Measurements from ENCODE around the gene COL27A1. TPM values are rescaled to one million over a fixed set of nuclear protein-coding genes. Genes with fewer than 3 reads are reported as not detected.

Gene COL27A1
- total RNA-seq, 1 experiment from 2014 or later = 20.1 TPM

DNA sequence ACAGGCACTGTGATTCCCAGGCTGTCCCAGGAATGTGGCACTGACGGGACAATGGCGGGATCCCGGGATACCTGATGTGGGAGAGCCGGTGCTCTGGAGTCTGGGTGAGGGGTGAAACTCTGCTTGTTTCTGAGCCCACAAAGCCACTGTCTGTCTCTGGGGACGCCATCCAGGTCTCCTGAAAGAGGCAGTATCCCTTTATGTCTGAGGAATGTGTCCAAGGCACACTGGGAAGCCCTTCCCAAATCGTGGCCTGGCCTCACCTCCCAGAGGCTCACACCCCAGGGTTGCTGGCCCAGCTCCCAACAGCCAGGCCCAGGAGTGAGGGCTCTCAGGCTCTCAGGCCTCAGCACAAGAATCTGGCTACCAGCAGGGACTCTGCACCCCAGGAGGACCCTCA is 201.5 kb downstream of the COL27A1 start:
- DNase-seq = no peak
- Mint-ChIP-seq H3K36me3 (ENCODE audit: insufficient read depth, unreplicated experiment) (no peaks in the 10 kb centered on the region), H3K27ac (ENCODE audit: unreplicated experiment) (no peak overlapping the region), H3K4me3 (ENCODE audit: low read depth, unreplicated experiment) (no peak overlapping the region), H3K4me1 (ENCODE audit: low read depth, unreplicated experiment) (no peaks in the 10 kb centered on the region), H3K27me3 (ENCODE audit: unreplicated experiment) (no peaks in the 10 kb centered on the region), H3K9me3 (ENCODE audit: low read depth, unreplicated experiment) (no peaks in the 10 kb centered on the region)
- TF ChIP-seq, protein P1, sequence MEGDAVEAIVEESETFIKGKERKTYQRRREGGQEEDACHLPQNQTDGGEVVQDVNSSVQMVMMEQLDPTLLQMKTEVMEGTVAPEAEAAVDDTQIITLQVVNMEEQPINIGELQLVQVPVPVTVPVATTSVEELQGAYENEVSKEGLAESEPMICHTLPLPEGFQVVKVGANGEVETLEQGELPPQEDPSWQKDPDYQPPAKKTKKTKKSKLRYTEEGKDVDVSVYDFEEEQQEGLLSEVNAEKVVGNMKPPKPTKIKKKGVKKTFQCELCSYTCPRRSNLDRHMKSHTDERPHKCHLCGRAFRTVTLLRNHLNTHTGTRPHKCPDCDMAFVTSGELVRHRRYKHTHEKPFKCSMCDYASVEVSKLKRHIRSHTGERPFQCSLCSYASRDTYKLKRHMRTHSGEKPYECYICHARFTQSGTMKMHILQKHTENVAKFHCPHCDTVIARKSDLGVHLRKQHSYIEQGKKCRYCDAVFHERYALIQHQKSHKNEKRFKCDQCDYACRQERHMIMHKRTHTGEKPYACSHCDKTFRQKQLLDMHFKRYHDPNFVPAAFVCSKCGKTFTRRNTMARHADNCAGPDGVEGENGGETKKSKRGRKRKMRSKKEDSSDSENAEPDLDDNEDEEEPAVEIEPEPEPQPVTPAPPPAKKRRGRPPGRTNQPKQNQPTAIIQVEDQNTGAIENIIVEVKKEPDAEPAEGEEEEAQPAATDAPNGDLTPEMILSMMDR (IDR thresholded peaks at IDR 0.05; ENCODE audit: unreplicated experiment) = no peak
- intact Hi-C loops (cut with micrococcal nuclease; ENCODE audit: unreplicated experiment) = no loop called here
- BruUV-seq (replicated peaks) = no TSS peak
- CTCF ChIA-PET = no interaction called here

DNA sequence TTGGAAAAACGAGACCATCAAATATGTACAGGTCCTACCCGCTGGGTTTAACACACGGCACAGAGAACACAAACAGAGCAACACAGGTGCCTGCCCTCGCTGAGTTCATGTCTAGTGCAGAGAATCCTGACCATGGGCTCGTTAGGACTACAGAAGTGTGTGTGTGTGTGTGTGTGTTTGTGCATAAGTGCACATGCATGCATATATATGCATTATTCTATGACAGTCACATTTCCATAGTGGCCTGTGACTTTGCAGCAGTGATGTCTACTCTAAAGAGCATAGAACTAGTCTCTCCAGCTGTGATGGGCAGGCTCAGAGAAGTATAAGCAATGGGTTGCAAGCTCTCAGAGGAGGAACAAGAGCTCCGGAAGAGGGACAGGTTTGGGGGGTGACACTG is 202.0 kb downstream of the COL27A1 start:
- Mint-ChIP-seq H3K27me3 (ENCODE audit: unreplicated experiment) (no peaks in the 10 kb centered on the region), H3K4me3 (ENCODE audit: low read depth, unreplicated experiment) (no peak overlapping the region), H3K4me1 (ENCODE audit: low read depth, unreplicated experiment) (no peaks in the 10 kb centered on the region), H3K9me3 (ENCODE audit: low read depth, unreplicated experiment) (no peaks in the 10 kb centered on the region), H3K36me3 (ENCODE audit: insufficient read depth, unreplicated experiment) (no peaks in the 10 kb centered on the region), H3K27ac (ENCODE audit: unreplicated experiment) (no peak overlapping the region)
- intact Hi-C loops (cut with micrococcal nuclease; ENCODE audit: unreplicated experiment) = no loop called here
- no peak for DNase-seq
- CTCF ChIA-PET = no interaction called here
- TF ChIP-seq, protein P1 (IDR thresholded peaks at IDR 0.05; ENCODE audit: unreplicated experiment) = no peak
- BruUV-seq (replicated peaks) = no TSS peak

DNA sequence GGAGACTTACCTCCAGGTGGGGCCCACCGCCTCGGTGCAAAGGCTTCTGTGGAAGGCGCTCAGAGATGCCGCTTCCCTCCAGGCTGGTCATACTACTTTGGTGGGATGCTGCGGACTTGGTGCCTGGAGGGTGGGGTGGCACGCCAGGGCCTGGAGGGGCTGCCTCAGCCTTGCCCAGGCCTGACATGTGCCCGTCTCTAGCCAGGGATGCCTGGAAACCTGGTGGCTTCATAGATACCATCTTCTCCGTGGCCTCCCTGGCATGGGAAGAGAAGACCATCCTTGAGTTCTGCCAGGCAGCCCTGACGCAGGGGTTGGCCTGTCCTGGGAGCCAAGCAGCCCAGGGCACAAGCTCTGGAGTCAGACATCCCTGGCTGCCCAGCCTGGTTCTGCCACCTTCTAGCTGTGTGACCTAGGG is 202.6 kb downstream of the COL27A1 start:
- Mint-ChIP-seq H3K4me1 (ENCODE audit: low read depth, unreplicated experiment) (no peaks in the 10 kb centered on the region), H3K27me3 (ENCODE audit: unreplicated experiment) (no peaks in the 10 kb centered on the region), H3K9me3 (ENCODE audit: low read depth, unreplicated experiment) (no peaks in the 10 kb centered on the region), H3K4me3 (ENCODE audit: low read depth, unreplicated experiment) (no peak overlapping the region), H3K27ac (ENCODE audit: unreplicated experiment) (no peak overlapping the region), H3K36me3 (ENCODE audit: insufficient read depth, unreplicated experiment) (no peaks in the 10 kb centered on the region)
- DNase-seq = no peak
- intact Hi-C loops (cut with micrococcal nuclease; ENCODE audit: unreplicated experiment) = no loop called here
- TF ChIP-seq, protein P1 (IDR thresholded peaks at IDR 0.05; ENCODE audit: unreplicated experiment) = no peak
- BruUV-seq (replicated peaks) = no TSS peak
- CTCF ChIA-PET = no interaction called here

DNA sequence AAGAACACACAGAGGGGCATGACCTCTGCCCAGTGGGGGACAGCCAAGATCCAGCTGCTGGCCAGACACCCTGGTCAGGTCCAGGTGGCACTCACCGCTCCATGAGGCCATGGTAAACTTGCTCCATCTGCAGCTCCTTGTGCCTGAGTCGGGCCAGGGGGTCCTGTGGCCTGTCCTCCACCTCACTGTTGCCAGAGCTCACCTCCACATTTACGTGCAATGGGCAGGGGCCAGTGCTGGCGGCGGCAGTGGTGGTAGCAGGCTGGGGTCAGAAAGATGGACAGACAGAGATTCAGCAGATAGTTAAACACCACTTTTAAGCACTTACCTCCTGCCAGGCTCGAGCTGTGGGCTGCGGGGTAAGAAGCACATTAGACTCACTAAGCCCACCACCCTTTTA is 204.5 kb downstream of the COL27A1 start:
- H3K36me3 Mint-ChIP-seq (ENCODE audit: insufficient read depth, unreplicated experiment) = no peaks in the 10 kb centered on the region
- H3K27me3 Mint-ChIP-seq (ENCODE audit: unreplicated experiment) = no peaks in the 10 kb centered on the region
- CTCF ChIA-PET = no interaction called here
- no peak for DNase-seq
- TF ChIP-seq, protein P1 (IDR thresholded peaks at IDR 0.05; ENCODE audit: unreplicated experiment) = no peak
- no peak overlapping the region for H3K4me3 Mint-ChIP-seq (ENCODE audit: low read depth, unreplicated experiment)
- H3K4me1 Mint-ChIP-seq (ENCODE audit: low read depth, unreplicated experiment) = no peaks in the 10 kb centered on the region
- intact Hi-C loops (cut with micrococcal nuclease; ENCODE audit: unreplicated experiment) = no loop called here
- H3K27ac Mint-ChIP-seq (ENCODE audit: unreplicated experiment) = no peak overlapping the region
- H3K9me3 Mint-ChIP-seq (ENCODE audit: low read depth, unreplicated experiment) = no peaks in the 10 kb centered on the region
- no TSS peak for BruUV-seq (replicated peaks)

DNA sequence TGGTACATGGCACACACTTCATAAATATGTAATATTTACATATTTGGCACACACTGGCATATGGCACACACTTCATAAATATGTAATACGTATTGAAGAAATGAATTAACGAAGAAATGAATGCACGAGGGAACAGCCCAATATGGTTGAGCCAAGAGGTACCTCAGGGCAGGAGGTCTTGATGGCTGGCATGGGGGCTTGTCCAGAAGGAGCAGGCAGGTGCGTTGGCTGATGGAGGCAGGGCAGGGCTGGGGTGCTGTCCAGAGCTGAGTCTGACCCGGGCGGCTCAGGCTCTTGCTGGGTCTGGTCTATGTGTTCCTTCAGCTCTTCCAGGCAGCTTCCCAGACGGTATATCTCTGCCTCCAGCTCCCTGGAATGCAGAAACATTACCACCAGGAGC is 206.2 kb downstream of the COL27A1 start:
- Mint-ChIP-seq H3K36me3 (ENCODE audit: insufficient read depth, unreplicated experiment) (no peaks in the 10 kb centered on the region), H3K4me3 (ENCODE audit: low read depth, unreplicated experiment) (no peak overlapping the region), H3K9me3 (ENCODE audit: low read depth, unreplicated experiment) (no peaks in the 10 kb centered on the region), H3K27ac (ENCODE audit: unreplicated experiment) (no peak overlapping the region), H3K4me1 (ENCODE audit: low read depth, unreplicated experiment) (peaks cover 7% of the 10 kb centered on the region), H3K27me3 (ENCODE audit: unreplicated experiment) (no peaks in the 10 kb centered on the region)
- TF ChIP-seq, protein P1 (IDR thresholded peaks at IDR 0.05; ENCODE audit: unreplicated experiment) = no peak
- BruUV-seq (replicated peaks) = no TSS peak
- CTCF ChIA-PET = no interaction called here
- DNase-seq = no peak
- intact Hi-C loops (cut with micrococcal nuclease; ENCODE audit: unreplicated experiment) = no loop called here
